ENCODE results near the gene GSX2.
"Not testable (repeated sequence)": the region's sequence is repeated elsewhere in the genome, so short reads cannot be mapped to it uniquely, and the experiment has no call there.

GSX2 gene

DNA sequence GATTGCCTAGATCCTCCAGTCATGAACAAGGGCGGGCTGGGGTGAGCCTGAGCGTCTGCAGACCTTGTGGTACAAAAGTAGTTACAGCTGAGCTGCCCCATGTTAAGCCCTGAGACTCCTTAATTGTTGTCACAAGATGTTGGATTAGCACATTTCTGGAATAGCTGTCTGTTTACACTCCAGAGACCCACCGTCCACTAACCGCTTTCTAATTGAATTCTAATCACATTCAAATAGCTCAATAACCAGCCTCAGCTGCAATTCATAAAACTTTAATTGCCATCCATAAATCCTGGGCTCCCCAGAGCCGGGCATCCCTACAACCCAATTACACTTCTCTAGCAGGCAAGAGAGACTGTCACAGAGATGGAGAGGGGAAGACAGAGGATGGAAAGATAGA, 1.6 kb upstream of the GSX2 start:
- Histone ChIP-seq H3K4me1 (ENCODE audit: control insufficient read depth, insufficient read depth, low read length) (peaks cover 29% of the 10 kb centered on the region), H3K27me3 (ENCODE audit: control insufficient read depth, insufficient read depth, low read length) (peaks cover 100% of the 10 kb centered on the region), H3K4me3 (ENCODE audit: low read length) (no peak overlapping the region), H3K9me3 (ENCODE audit: control insufficient read depth, low read length) (no peaks in the 10 kb centered on the region), H3K36me3 (ENCODE audit: control insufficient read depth, insufficient read depth, low read length) (no peaks in the 10 kb centered on the region), H3K9ac (ENCODE audit: low read length) (no peak overlapping the region)

DNA sequence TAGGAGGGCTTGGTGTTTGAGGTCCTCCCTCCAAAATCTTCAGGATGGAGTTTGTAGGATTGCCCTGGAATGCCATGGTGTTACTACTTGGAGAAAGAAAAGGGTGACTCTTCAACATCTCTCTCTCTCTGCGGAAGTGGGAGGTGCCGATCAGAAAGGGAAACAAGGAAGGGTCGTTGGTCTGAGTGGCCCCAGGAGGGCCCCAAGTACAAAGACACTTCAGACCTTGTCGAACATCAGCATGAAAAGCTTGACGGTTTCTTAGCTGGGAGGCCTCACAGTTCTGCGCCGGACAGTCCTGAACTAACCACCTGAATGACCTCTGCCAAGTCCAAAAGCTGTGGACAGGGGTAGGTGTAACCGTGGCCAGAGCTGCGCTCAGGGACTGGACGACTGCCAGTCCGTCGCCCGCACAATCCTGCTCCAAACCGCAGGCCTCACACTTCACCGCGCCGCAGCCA, 646 bp upstream of the GSX2 start:
- H3K36me3 ChIP-seq (ENCODE audit: control insufficient read depth, insufficient read depth, low read length) = no peaks in the 10 kb centered on the region
- peaks cover 32% of the 10 kb centered on the region for H3K4me1 ChIP-seq (ENCODE audit: control insufficient read depth, insufficient read depth, low read length)
- no peak overlapping the region for H3K4me3 ChIP-seq (ENCODE audit: low read length)
- peaks cover 100% of the 10 kb centered on the region for H3K27me3 ChIP-seq (ENCODE audit: control insufficient read depth, insufficient read depth, low read length)
- no peaks in the 10 kb centered on the region for H3K9me3 ChIP-seq (ENCODE audit: control insufficient read depth, low read length)
- no peak overlapping the region for H3K9ac ChIP-seq (ENCODE audit: low read length)

DNA sequence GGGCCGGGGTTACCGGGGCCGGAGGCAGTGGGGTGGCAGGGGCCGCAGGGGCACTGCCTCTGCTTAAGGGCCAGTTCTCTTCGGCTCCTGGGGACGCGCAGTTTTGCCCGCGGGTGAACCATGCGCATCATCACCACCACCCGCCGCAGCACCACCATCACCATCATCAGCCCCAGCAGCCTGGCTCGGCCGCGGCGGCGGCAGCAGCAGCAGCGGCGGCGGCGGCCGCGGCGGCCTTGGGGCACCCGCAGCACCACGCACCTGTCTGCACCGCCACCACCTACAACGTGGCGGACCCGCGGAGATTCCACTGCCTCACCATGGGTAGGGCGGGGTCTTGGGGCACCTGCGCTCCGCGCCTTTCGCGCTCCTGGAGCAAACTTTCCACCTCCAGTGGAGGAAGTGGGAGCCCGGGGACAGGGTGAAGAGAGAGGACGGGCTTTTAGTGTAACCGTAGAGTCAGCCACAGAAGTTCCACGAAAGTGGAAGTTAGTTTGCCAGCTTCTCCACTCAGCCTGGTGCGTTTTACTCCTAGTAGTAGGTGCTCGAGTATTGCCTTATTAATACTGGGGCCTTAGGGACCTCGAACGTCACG, 729 bp downstream of the GSX2 start:
- Histone ChIP-seq H3K9ac (ENCODE audit: low read length) (no peak overlapping the region), H3K27me3 (ENCODE audit: control insufficient read depth, insufficient read depth, low read length) (peaks cover 100% of the 10 kb centered on the region), H3K9me3 (ENCODE audit: control insufficient read depth, low read length) (no peaks in the 10 kb centered on the region), H3K36me3 (ENCODE audit: control insufficient read depth, insufficient read depth, low read length) (no peaks in the 10 kb centered on the region), H3K4me3 (ENCODE audit: low read length) (no peak overlapping the region), H3K4me1 (ENCODE audit: control insufficient read depth, insufficient read depth, low read length) (peaks cover 32% of the 10 kb centered on the region)

DNA sequence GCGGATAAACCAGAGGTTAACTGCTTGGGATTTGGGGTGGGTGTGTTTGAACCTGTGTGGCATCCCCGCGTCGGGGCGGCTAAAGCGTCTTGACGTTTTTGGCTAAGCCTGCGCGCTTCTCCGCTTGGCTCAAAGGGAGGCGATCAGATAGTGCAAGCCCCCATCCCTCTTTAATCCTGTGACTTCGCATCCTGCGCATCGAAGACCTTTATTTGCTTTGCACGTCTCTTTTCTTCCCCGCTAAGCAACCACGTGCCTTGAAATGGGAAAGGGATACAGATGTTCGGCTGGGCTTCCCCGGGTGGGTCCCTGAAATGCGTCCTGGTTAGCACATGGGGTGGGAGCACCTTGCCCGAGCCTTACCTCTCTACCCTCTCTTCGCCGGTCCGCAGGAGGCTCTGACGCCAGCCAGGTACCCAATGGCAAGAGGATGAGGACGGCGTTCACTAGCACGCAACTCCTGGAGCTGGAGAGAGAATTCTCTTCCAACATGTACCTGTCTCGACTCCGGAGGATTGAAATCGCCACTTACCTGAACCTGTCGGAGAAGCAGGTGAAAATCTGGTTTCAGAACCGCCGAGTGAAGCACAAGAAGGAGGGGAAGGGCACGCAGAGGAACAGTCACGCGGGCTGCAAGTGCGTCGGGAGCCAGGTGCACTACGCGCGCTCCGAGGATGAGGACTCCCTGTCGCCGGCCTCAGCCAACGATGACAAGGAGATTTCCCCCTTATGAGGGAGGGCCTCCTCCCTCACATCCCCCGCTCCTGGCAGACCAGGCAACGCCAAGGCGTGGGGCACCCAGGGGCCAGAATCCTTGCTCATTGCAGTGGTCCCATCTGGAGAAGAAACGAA, 1.5 kb downstream of the GSX2 start:
- H3K4me1 ChIP-seq (ENCODE audit: control insufficient read depth, insufficient read depth, low read length) = peaks cover 32% of the 10 kb centered on the region
- no peaks in the 10 kb centered on the region for H3K9me3 ChIP-seq (ENCODE audit: control insufficient read depth, low read length)
- H3K4me3 ChIP-seq (ENCODE audit: low read length) = no peak overlapping the region
- peaks cover 98% of the 10 kb centered on the region for H3K27me3 ChIP-seq (ENCODE audit: control insufficient read depth, insufficient read depth, low read length)
- H3K9ac ChIP-seq (ENCODE audit: low read length) = no peak overlapping the region
- H3K36me3 ChIP-seq (ENCODE audit: control insufficient read depth, insufficient read depth, low read length) = no peaks in the 10 kb centered on the region

DNA sequence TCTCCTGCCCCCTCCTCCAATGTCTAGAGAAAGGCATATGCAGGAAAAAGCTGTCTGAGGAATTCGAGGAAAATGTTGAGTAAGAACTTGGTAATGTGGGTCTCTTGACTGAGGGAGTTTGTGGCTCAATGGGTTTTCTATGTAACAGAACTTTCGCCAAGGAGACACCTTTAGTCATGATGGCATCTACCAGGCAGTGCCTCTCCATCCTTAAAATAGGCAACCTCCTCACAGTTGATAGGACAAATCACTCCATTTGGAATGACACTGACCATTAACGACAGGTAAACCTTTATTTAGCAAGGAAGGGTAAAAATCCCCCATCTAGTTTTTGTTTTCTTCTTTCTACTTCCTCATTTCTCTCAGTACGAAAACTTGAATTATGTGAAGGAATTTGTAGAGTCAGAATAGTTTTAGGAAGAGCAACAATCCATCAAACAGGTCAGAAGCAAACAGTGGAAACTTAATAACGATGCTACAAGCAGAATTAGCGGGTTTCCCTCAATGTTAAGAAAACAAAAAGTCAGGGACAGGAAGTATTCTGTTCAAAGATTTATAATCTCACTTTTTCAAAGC, 2.7 kb downstream of the GSX2 start:
- Histone ChIP-seq H3K9me3 (ENCODE audit: control insufficient read depth, low read length) (no peaks in the 10 kb centered on the region), H3K36me3 (ENCODE audit: control insufficient read depth, insufficient read depth, low read length) (no peaks in the 10 kb centered on the region), H3K27me3 (ENCODE audit: control insufficient read depth, insufficient read depth, low read length) (peaks cover 98% of the 10 kb centered on the region), H3K9ac (ENCODE audit: low read length) (no peak overlapping the region), H3K4me1 (ENCODE audit: control insufficient read depth, insufficient read depth, low read length) (peaks cover 32% of the 10 kb centered on the region), H3K4me3 (ENCODE audit: low read length) (no peak overlapping the region)

DNA sequence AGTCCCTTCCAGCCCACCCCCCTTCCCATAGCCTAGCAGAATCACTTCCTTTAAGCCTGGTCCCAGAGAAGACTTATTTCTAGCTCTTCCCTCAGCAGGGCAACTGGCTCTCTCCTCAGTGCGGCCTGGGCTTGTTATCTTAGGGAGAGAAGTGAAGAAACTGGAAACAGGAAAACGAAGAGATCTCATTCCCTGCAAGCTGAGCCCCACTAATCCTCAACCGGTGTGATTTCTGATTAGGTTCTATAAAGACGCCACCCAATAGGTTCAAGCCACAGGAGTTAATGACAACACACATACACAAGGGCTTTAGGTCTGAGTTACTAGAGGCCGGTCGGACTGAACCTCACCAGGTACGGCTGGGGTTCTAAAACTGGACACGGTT, 3.2 kb downstream of the GSX2 start:
- Histone ChIP-seq H3K4me3 (ENCODE audit: low read length) (no peak overlapping the region), H3K4me1 (ENCODE audit: control insufficient read depth, insufficient read depth, low read length) (peaks cover 32% of the 10 kb centered on the region), H3K27me3 (ENCODE audit: control insufficient read depth, insufficient read depth, low read length) (peaks cover 98% of the 10 kb centered on the region), H3K9me3 (ENCODE audit: control insufficient read depth, low read length) (no peaks in the 10 kb centered on the region), H3K36me3 (ENCODE audit: control insufficient read depth, insufficient read depth, low read length) (no peaks in the 10 kb centered on the region), H3K9ac (ENCODE audit: low read length) (no peak overlapping the region)

DNA sequence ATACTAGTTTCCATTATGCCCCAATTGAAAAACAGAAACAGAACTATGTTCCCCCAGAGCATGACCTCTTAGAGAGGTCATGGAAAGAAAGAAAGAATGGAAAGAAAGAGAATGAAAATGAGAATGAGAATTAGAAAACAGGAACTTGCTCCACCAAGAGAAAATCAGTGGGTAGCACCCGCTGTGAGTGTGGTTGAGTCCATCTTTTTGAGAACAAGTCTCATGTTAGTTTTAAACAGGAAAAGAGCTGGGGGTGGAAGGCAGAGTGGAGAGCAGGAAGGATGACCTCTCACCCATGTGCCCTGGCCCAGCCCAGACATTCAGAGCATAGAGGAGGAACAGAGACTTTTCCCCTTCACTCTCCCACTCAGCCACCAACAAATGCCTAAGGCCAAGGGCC, 4.9 kb downstream of the GSX2 start:
- H3K9me3 ChIP-seq (ENCODE audit: control insufficient read depth, low read length) = no peaks in the 10 kb centered on the region
- H3K9ac ChIP-seq (ENCODE audit: low read length) = no peak overlapping the region
- H3K4me1 ChIP-seq (ENCODE audit: control insufficient read depth, insufficient read depth, low read length) = peaks cover 34% of the 10 kb centered on the region
- H3K27me3 ChIP-seq (ENCODE audit: control insufficient read depth, insufficient read depth, low read length) = peaks cover 98% of the 10 kb centered on the region
- H3K36me3 ChIP-seq (ENCODE audit: control insufficient read depth, insufficient read depth, low read length) = no peaks in the 10 kb centered on the region
- no peak overlapping the region for H3K4me3 ChIP-seq (ENCODE audit: low read length)

DNA sequence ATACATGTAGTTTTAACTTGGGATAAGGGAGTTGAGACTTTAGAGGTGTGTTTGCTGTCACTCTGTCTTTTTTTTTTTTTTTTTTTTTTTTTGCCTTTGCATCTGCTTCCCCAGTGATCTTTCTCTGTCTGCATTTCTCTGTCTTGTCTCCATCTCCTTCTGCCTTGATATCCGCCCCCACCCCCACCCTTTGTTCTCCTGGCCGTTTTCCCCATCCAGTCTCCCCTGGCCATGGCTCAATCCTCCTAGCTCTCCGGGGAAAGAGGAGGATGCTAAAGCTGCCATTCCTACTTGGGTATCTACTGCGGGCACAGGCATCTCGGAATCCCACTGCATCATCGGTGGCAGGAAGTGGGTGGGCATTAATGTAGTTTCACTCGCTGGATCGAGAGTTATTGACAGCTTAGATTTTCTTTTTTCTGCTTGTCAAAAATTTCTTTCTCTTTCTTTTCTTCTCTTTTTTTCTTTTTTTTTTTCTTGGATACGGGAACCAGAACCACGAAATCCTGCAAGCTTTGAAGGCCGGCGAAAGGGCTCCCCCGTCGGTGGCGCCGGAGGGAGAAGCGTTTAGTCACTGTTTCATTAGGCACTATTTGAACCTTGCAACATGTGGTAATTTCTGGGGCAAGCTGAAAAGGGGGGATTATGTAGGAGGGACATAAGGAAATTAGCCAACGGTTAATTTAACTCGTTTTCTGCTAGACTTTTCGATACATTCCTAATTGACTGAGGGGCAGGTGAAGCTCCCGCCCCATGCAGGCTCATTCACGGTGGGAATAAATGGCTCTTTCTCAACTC, 8.2 kb downstream of the GSX2 start:
- peaks cover 15% of the 10 kb centered on the region for H3K4me1 ChIP-seq (ENCODE audit: control insufficient read depth, insufficient read depth, low read length)
- peaks cover 93% of the 10 kb centered on the region for H3K27me3 ChIP-seq (ENCODE audit: control insufficient read depth, insufficient read depth, low read length)
- H3K4me3 ChIP-seq (ENCODE audit: low read length) = no peak overlapping the region
- no peaks in the 10 kb centered on the region for H3K36me3 ChIP-seq (ENCODE audit: control insufficient read depth, insufficient read depth, low read length)
- no peak overlapping the region for H3K9ac ChIP-seq (ENCODE audit: low read length)
- H3K9me3 ChIP-seq (ENCODE audit: control insufficient read depth, low read length) = no peaks in the 10 kb centered on the region

DNA sequence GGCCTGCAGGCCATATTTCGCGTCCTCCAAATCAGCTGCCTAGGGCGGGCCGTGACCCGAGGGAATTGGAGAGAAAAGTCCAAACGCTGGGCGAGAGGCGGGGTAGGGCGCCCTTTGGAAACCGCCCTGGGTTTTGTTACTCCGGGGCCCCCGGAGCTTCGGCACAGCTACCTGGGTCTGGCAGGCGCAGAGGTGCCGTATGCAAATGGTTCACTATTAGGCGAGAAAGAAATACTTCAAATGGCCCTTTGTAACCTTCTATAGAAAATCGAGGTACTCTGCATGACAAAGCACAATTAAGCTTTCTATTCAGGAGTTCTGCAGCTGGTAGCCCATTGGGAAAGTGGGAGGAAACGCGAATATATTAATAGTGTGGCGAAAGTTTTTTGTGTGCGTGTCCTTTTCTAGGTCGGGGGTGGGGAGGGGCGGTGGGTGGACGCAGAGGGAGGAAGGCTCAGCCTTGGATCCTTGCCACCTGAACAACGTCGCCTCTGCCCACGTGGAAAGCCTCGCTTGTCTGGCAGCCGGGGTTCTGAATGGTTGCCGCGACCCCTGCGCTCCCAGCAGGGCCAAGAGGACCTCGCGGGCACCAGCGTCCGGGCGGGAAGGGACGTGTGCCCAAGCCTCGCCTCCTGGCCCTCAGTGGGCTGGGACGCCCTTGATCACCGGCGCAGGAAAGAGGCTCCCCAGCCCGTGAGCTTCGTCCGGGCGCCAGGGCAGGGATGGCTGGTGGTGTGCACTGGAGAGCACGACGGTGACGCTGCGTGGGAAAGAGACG, 9.5 kb downstream of the GSX2 start:
- Histone ChIP-seq H3K27me3 (ENCODE audit: control insufficient read depth, insufficient read depth, low read length) (peaks cover 80% of the 10 kb centered on the region), H3K4me3 (ENCODE audit: low read length) (no peak overlapping the region), H3K4me1 (ENCODE audit: control insufficient read depth, insufficient read depth, low read length) (peaks cover 9% of the 10 kb centered on the region), H3K9ac (ENCODE audit: low read length) (no peak overlapping the region), H3K9me3 (ENCODE audit: control insufficient read depth, low read length) (no peaks in the 10 kb centered on the region), H3K36me3 (ENCODE audit: control insufficient read depth, insufficient read depth, low read length) (no peaks in the 10 kb centered on the region)

DNA sequence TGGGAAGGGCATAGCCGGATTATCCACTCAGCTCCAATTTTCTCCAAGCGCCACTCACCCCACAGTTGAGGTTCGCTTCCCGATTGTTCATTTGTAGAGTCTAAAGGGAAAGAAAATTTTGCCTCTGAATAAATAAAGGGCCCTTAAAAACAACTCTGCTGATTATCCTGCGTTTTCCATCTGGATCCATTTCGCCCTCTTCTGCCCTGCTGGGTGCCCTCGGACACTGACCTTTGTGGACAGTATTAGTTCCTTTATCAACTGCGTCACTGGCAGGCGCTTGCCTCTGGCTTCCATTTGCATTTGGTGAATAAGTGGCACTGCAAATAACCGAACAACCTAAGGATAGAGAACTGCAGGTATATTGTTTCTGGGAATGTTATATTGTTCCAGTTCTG, 10.1 kb downstream of the GSX2 start:
- no peaks in the 10 kb centered on the region for H3K9me3 ChIP-seq (ENCODE audit: control insufficient read depth, low read length)
- no peaks in the 10 kb centered on the region for H3K36me3 ChIP-seq (ENCODE audit: control insufficient read depth, insufficient read depth, low read length)
- no peak overlapping the region for H3K9ac ChIP-seq (ENCODE audit: low read length)
- H3K4me3 ChIP-seq (ENCODE audit: low read length) = no peak overlapping the region
- peaks cover 9% of the 10 kb centered on the region for H3K4me1 ChIP-seq (ENCODE audit: control insufficient read depth, insufficient read depth, low read length)
- peaks cover 74% of the 10 kb centered on the region for H3K27me3 ChIP-seq (ENCODE audit: control insufficient read depth, insufficient read depth, low read length)

DNA sequence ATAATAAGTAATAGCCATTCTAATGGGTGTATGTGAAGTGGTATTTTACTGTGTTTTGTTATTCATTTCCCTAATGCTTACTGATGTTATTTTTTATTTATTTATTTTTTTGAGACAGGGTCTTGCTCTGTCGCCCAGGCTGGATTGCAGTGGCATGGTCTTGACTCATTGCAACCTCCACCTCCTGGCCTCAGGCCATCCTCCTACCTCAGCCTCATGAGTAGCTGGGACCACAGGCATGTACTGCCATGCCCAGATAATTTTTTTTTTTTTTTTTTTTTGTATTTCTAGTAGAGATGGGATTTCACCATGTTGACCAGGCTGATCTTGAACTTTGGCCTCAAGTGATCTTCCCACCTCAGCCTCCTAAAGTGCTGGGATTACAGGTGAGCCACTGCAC, 13.2 kb downstream of the GSX2 start:
- peaks cover 44% of the 10 kb centered on the region for H3K27me3 ChIP-seq (ENCODE audit: control insufficient read depth, insufficient read depth, low read length)
- not testable (repeated sequence) for H3K4me1 ChIP-seq (ENCODE audit: control insufficient read depth, insufficient read depth, low read length)

More for the DNA sequence above, 13.2 kb downstream of the GSX2 start:
- H3K9me3 ChIP-seq (ENCODE audit: control insufficient read depth, low read length); H3K36me3 ChIP-seq (ENCODE audit: control insufficient read depth, insufficient read depth, low read length); H3K4me3 ChIP-seq (ENCODE audit: low read length); H3K9ac ChIP-seq (ENCODE audit: low read length): not testable (repeated sequence)
